Stimulated activated effector memory CD8-positive, alpha-beta T cell treated with anti-CD3 and anti-CD28 coated beads, Interleukin-12 subunit alpha, Interleukin-12 subunit beta, amount 100 ng/mL, for 72 hours (primary cell): ENCODE measurements around the gene DAGLA.

Source experiments
- ATAC-seq: fragments of 150-1000 bp; cut with Tn5 transposase; 2 replicates; pipeline ENCODE4 v1.10.0; 2021
- DNase-seq, 2 donors: peaks; one replicate each; pipeline ENCODE4 v3.0.0; 2021 to 2022; ENCODE audit warnings: low spot score in 2 of 2
- H3K27ac Mint-ChIP-seq: one replicate; pipeline ENCODE4 v1.8.0; 2022; ENCODE audit warnings: mild to moderate bottlenecking, mixed read lengths
- H3K36me3 Mint-ChIP-seq: one replicate; pipeline ENCODE4 v1.8.0; 2022; ENCODE audit warnings: mild to moderate bottlenecking, mixed read lengths
- H3K4me1 Mint-ChIP-seq: one replicate; pipeline ENCODE4 v1.8.0; 2022; ENCODE audit warnings: mixed read lengths
- H3K4me3 Mint-ChIP-seq: one replicate; pipeline ENCODE4 v1.8.0; 2022; ENCODE audit warnings: mild to moderate bottlenecking, mixed read lengths
- H3K9me3 Mint-ChIP-seq: one replicate; pipeline ENCODE4 v1.8.0; 2022; ENCODE audit warnings: mixed read lengths

DAGLA gene

DNA sequence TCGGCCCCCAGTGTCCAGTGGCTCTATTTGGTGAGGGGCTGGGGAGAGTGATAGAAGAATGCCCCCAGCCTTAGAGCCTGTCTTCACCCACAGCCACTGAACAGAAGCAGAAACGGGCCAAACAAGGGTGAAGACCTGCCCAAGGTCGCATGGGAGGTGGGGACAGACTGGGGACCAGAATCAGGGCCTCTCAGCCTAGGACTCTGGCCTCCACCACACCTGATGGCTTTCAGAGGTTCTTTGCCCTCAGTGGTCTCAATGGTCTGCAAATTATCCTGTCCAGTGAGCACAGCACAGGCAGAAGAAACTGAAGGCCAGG lies 67.7 kb downstream of the DAGLA start:
- peaks cover 2% of the 10 kb centered on the region for H3K4me1 Mint-ChIP-seq
- DNase-seq: no peak
- no peaks in the 10 kb centered on the region for H3K9me3 Mint-ChIP-seq
- H3K27ac Mint-ChIP-seq: no peak overlapping the region
- H3K4me3 Mint-ChIP-seq: no peak overlapping the region
- no peak for ATAC-seq
- H3K36me3 Mint-ChIP-seq: no peaks in the 10 kb centered on the region

- no peak overlapping the region for H3K4me3 Mint-ChIP-seq
- no peaks in the 10 kb centered on the region for H3K36me3 Mint-ChIP-seq
- peaks cover 19% of the 10 kb centered on the region for H3K4me1 Mint-ChIP-seq
- ATAC-seq: no peak
- H3K9me3 Mint-ChIP-seq: no peaks in the 10 kb centered on the region
- DNase-seq: no peak
- no peak overlapping the region for H3K27ac Mint-ChIP-seq
Measured at GRCh38 chr11:61749591-61750217, 69.5 kb downstream of the DAGLA start.

DNA sequence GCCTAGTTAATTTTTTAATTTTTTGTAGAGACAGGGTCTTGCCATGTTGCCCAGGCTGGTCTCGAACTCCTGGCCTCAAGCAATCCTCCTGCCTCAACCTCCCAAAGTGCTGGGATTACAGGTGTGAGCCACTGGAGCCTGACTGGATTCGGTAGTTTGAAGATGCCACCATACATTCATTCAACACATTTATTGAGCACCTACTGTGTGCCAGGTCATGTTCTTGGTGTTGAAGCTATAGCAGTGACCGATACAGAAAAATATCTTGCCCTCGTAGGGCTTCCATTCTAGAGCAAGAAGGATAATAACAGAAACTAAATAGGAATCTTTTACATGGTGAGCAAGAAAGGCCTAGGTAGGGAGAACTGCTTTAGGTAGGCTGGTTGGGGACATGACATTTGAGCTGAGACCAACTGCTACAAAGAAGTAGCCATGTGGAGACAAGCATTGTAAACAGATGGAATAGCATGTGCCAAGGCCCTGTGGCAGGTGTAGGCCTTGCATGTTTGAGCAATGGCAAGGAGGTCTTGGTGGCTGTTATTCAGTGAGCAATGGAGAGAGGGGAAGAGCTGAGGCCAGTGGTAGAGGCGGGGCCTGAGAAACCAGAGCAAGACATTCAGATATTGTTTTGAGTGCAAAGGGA lies 70.6 kb downstream of the DAGLA start:
- peak overlapping the region; percentile 84 for H3K4me3 Mint-ChIP-seq

GRCh38 chr11:61751384-61751783 lies 71.2 kb downstream of the DAGLA start:
- Mint-ChIP-seq H3K4me1 (peaks cover 29% of the 10 kb centered on the region), H3K27ac (no peak overlapping the region), H3K9me3 (no peaks in the 10 kb centered on the region), H3K4me3 (peak overlapping the region; percentile 84), H3K36me3 (no peaks in the 10 kb centered on the region)
- DNase-seq: no peak
- ATAC-seq: no peak

More for the DNA sequence above, 70.6 kb downstream of the DAGLA start:
- DNase-seq (no peak), ATAC-seq (no peak)
- Mint-ChIP-seq H3K9me3 (no peaks in the 10 kb centered on the region), H3K4me1 (peaks cover 23% of the 10 kb centered on the region), H3K27ac (no peak overlapping the region), H3K36me3 (no peaks in the 10 kb centered on the region)

GRCh38 chr11:61752117-61752924 lies 72.1 kb downstream of the DAGLA start, which contains the start of gene MYRF:
Gene MYRF (plus strand): TSS chr11:61752636. CDS start chr11:61752745, 109 bp downstream.
- Mint-ChIP-seq H3K36me3 (no peaks in the 10 kb centered on the region), H3K27ac (peak within 1 kb of the TSS; percentile 83), H3K4me3 (peak within 1 kb of the TSS; percentile 84), H3K4me1 (peaks cover 39% of the 10 kb centered on the region), H3K9me3 (no peaks in the 10 kb centered on the region)
- peak; percentile 84 for ATAC-seq
- peak; percentile 63 to 77 for DNase-seq

GRCh38 chr11:61752925-61753521 lies 72.8 kb downstream of the DAGLA start:
- no peaks in the 10 kb centered on the region for H3K36me3 Mint-ChIP-seq
- H3K4me1 Mint-ChIP-seq: peaks cover 42% of the 10 kb centered on the region
- H3K27ac Mint-ChIP-seq: peak overlapping the region; percentile 83
- no peak for DNase-seq
- peak overlapping the region; percentile 84 for H3K4me3 Mint-ChIP-seq
- peak; percentile 1 for ATAC-seq
- no peaks in the 10 kb centered on the region for H3K9me3 Mint-ChIP-seq

- ATAC-seq: no peak
- Mint-ChIP-seq H3K4me1 (peaks cover 44% of the 10 kb centered on the region), H3K4me3 (peak overlapping the region; percentile 84), H3K36me3 (no peaks in the 10 kb centered on the region), H3K27ac (peak overlapping the region; percentile 83), H3K9me3 (no peaks in the 10 kb centered on the region)
- no peak for DNase-seq
Measured at GRCh38 chr11:61753672-61754071, 73.5 kb downstream of the DAGLA start.

DNA sequence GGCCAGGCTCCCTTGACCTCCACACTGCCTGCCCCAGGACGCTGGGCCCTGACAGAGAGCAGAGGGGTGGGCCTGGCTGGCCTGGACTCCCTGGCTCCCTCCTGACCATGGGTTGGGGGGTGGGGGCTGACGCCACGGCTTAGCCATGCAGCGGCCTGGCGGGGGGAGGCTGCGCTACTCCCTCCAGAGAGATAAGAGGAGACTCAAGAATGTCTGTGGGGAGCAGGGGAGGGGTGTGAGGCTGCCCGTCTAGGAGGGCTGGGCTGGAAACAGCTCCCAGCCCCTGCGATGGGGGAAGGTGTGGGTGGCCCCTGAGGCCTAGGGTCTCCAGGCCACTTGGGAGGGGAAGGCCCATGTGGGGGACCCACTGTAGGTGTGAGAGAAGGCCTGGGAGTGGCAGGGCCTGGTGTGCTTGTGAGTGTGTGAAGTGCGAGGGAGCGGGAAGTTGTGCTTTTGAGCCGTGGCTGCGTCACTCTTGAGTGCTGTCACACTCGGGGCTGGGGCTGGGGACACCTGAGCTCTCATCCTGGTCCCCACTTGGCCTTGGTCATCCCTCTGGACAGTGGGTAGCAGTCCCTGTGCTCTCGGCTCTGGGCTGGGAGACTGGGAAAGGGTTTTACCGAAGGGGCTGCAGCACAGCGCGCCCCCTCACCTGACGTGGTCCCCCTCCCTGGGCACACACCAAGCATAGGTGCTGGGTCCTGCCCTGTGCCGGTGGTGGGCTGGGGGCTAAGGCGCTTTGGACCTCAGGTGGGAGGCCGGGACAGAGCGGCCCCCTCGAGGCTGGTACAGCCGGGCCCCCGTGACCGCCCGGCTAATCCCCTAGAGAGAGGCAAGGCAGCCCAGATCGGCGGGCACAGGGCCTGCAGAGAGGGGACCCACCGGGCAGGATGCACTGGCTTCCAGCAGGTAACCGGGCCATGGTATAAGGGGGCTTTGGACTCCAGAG lies 74.6 kb downstream of the DAGLA start:
- ATAC-seq: no peak
- no peaks in the 10 kb centered on the region for H3K36me3 Mint-ChIP-seq
- peak overlapping the region; percentile 88 for H3K27ac Mint-ChIP-seq

DNA sequence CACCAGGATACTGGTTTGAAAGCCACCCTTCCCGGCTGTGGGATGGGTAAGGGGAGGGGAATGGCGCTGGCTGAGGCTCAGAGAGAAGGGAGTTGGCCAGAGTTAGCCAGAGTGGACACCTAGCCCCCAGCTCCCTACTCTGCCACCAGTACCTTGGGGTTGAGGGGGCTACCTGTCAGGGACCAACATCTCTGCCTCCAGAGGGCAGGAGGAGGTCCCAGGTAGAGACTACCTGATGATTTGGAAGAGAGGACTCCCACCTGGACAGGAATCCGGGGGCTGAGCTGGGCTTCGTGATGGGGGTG lies 75.9 kb downstream of the DAGLA start:
- DNase-seq: no peak
- Mint-ChIP-seq H3K27ac (peak overlapping the region; percentile 88), H3K9me3 (no peaks in the 10 kb centered on the region), H3K4me1 (peaks cover 48% of the 10 kb centered on the region), H3K4me3 (peak overlapping the region; percentile 58), H3K36me3 (no peaks in the 10 kb centered on the region)
- ATAC-seq: no peak

More for the DNA sequence above, 74.6 kb downstream of the DAGLA start:
- peaks cover 48% of the 10 kb centered on the region for H3K4me1 Mint-ChIP-seq
- peak overlapping the region; percentile 84 for H3K4me3 Mint-ChIP-seq
- H3K9me3 Mint-ChIP-seq: no peaks in the 10 kb centered on the region
- DNase-seq: no peak

GRCh38 chr11:61756452-61757212 lies 76.4 kb downstream of the DAGLA start:
- Mint-ChIP-seq H3K9me3 (no peaks in the 10 kb centered on the region), H3K4me1 (peaks cover 50% of the 10 kb centered on the region), H3K36me3 (no peaks in the 10 kb centered on the region), H3K27ac (peak overlapping the region; percentile 88), H3K4me3 (peak overlapping the region; percentile 58)
- ATAC-seq (peak; percentile 81), DNase-seq (peak in 1 of 2 donors; percentile 65)

DNA sequence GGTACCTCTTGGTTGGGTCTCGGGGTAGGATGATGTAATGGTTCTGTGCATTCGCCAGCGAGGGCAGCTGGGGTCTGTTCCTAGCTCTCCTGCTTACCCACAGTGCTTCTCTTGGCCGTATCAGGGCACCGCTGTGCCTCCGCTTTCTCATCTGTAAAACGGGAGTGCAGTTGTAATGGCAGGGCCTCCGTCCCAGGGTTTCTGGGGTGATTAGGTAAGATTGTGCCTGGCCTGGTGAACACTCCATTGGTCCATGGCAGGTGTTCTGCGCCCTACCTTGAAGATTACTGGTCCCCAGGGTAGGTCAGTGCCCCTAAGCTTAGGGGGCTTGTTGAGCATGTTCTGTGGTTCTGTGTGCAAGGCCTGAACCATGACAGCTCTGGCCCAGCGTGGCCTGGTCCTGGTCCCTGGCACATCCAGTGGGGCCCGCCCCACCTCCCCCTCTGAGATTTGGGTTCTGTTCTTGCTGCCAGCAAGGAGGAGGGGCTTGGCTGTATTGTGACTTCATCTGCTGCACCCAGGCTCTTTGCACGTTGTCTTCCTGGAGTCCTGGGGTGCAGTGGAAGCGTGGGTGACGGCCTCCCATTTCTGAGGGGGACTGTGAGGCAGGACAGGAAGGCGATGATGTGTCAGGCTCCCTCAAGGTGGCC lies 77.1 kb downstream of the DAGLA start:
- ATAC-seq: no peak
- peak overlapping the region; percentile 88 for H3K27ac Mint-ChIP-seq
- DNase-seq: no peak
- no peaks in the 10 kb centered on the region for H3K9me3 Mint-ChIP-seq
- H3K36me3 Mint-ChIP-seq: no peaks in the 10 kb centered on the region
- H3K4me1 Mint-ChIP-seq: peaks cover 55% of the 10 kb centered on the region
- H3K4me3 Mint-ChIP-seq: peak overlapping the region; percentile 58

DNA sequence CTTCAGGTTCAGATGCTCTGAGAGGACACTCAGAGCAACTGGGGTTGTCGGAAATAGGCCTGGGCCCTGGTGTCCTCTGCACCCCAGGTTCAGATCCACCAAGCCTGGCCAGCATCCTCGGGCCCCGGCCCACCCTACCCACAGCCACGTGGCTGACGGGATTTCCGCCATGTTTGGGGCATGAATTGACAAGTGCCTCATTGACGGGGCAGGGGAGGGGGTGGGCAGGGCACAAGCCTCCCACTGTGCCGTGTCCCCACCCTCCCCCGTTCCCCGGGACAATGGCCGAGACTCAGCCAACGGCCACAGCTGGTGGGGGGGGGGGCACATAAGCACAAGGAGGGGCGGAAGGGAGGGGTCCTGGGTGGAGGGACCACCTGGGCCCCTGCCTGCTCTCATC lies 80.8 kb downstream of the DAGLA start:
- no peak overlapping the region for H3K27ac Mint-ChIP-seq
- H3K4me3 Mint-ChIP-seq: no peak overlapping the region
- ATAC-seq: no peak

GRCh38 chr11:61761440-61762222 lies 81.4 kb downstream of the DAGLA start:
- H3K9me3 Mint-ChIP-seq: no peaks in the 10 kb centered on the region
- no peak for DNase-seq
- peaks cover 24% of the 10 kb centered on the region for H3K4me1 Mint-ChIP-seq
- ATAC-seq: no peak
- H3K27ac Mint-ChIP-seq: peak overlapping the region; percentile 58
- no peaks in the 10 kb centered on the region for H3K36me3 Mint-ChIP-seq
- H3K4me3 Mint-ChIP-seq: no peak overlapping the region

More for the DNA sequence above, 80.8 kb downstream of the DAGLA start:
- H3K9me3 Mint-ChIP-seq: no peaks in the 10 kb centered on the region
- DNase-seq: no peak
- no peaks in the 10 kb centered on the region for H3K36me3 Mint-ChIP-seq
- peaks cover 31% of the 10 kb centered on the region for H3K4me1 Mint-ChIP-seq
